OCI-LY1 (cell line): ENCODE data around the gene PITPNM3.

Experiments used
- H2AFZ ChIP-seq: fragments of 200-600 bp; sonication (generic), shearing (Covaris generic); 2 replicates; pipeline ENCODE4 v1.6.0; 2014; ENCODE audit warnings: antibody characterized with exemption, mild to moderate bottlenecking, low read length
- H3F3A ChIP-seq: fragments of 200-600 bp; sonication (generic), shearing (Covaris generic); 2 replicates; pipeline ENCODE4 v1.6.0; 2014; ENCODE audit warnings: mild to moderate bottlenecking, antibody characterized with exemption, low read length, moderate library complexity; ENCODE audit not compliant: insufficient read depth
- H3K27ac ChIP-seq: fragments of 200-600 bp; sonication (generic); 2 replicates; pipeline ENCODE4 v1.5.1; 2014; ENCODE audit warnings: low read length, mixed run types, mild to moderate bottlenecking, low read depth; ENCODE audit not compliant: poor library complexity, severe bottlenecking
- H3K27me3 ChIP-seq: fragments of 200-600 bp; sonication (generic); 2 replicates; pipeline ENCODE4 v1.6.0; 2014; ENCODE audit warnings: antibody characterized with exemption, mild to moderate bottlenecking, low read length, moderate library complexity; ENCODE audit not compliant: insufficient read depth
- H3K36me3 ChIP-seq: fragments of 200-600 bp; sonication (generic); 2 replicates; pipeline ENCODE4 v1.6.1; 2014; ENCODE audit warnings: mild to moderate bottlenecking, antibody characterized with exemption, low read length, moderate library complexity, mixed read lengths; ENCODE audit not compliant: insufficient read depth
- H3K4me1 ChIP-seq: fragments of 200-600 bp; sonication (generic); 2 replicates; pipeline ENCODE4 v1.5.1; 2014; ENCODE audit warnings: mild to moderate bottlenecking, low read length, moderate library complexity; ENCODE audit not compliant: insufficient read depth, severe bottlenecking
- H3K4me2 ChIP-seq: fragments of 200-600 bp; sonication (generic), shearing (Covaris generic); 2 replicates; pipeline ENCODE4 v1.6.1; 2014; ENCODE audit warnings: low read length
- H3K4me3 ChIP-seq: fragments of 200-600 bp; sonication (generic); 2 replicates; pipeline ENCODE4 v1.5.1; 2014; ENCODE audit warnings: low read length, low read depth, mild to moderate bottlenecking, mixed read lengths; ENCODE audit not compliant: poor library complexity, severe bottlenecking
- H3K79me2 ChIP-seq: fragments of 200-600 bp; shearing (Covaris generic); 2 replicates; pipeline ENCODE4 v1.6.1; 2016; ENCODE audit warnings: mixed run types, low read length, mixed read lengths; ENCODE audit not compliant: insufficient read depth
- H3K9ac ChIP-seq: fragments of 200-600 bp; sonication (generic), shearing (Covaris generic); 2 replicates; pipeline ENCODE4 v1.6.1; 2014; ENCODE audit warnings: mild to moderate bottlenecking, low read length, mixed read lengths
- H3K9me2 ChIP-seq: fragments of 200-600 bp; sonication (generic), shearing (Covaris generic); 2 replicates; pipeline ENCODE4 v1.6.1; 2014; ENCODE audit warnings: low read depth, mild to moderate bottlenecking, low read length, mixed read lengths
- H3K9me3 ChIP-seq: fragments of 200-600 bp; shearing (Covaris generic); 2 replicates; pipeline ENCODE4 v1.6.1; 2014; ENCODE audit warnings: low read length, mixed read lengths
- H4K20me1 ChIP-seq: fragments of 200-600 bp; sonication (generic), shearing (Covaris generic); 2 replicates; pipeline ENCODE4 v1.6.0; 2016; ENCODE audit warnings: mild to moderate bottlenecking, low read length; ENCODE audit not compliant: insufficient read depth
- EZH2 ChIP-seq: fragments of 200-600 bp; sonication (generic), shearing (Covaris generic); IDR thresholded peaks from 2 replicates; pipeline ENCODE4 v1.8.0; 2017; ENCODE audit warnings: borderline replicate concordance, mixed run types, mild to moderate bottlenecking, antibody characterized with exemption, low read length, moderate library complexity, mixed read lengths
- TF ChIP-seq, protein P1 (sequence below): fragments of 200-600 bp; sonication (generic), shearing (Covaris generic); IDR thresholded peaks from 2 replicates; pipeline ENCODE4 v1.5.1; 2017; ENCODE audit warnings: mild to moderate bottlenecking, antibody characterized with exemption, low read length, moderate library complexity, mixed read lengths

Gene PITPNM3

DNA sequence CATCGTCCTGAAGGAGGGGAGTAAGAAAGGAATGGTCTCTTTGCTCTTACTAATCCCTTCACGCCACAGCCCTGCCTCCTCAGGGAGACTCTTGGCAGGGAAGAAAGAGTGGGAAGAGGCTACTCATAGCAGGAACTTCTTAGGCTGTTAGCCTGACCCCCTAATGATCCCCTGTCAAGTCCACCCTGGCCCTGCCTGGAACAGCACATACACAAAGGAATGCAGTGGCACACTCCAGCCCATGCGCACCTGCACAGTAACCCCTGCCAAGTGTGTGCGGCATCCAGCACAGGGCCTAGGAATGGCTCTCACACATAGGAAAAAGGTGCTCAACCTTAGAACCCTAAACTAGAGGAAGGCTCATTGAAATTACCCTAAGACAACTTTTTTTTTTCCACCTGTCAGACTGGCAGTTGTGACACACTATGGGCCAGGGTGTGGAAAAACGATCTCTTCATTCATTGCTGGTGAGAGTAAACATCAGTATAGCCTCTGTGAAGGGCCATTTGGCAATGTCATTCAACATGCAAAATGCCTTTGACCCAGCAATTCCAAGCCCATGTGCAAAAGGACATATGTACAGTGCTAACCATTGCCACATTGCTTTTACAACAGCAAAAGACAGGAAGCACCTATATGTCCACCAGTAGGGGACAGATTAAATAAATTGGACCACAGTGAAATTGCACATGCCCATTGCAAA, 62.0 kb downstream of the PITPNM3 start:
- TF ChIP-seq, protein P1, sequence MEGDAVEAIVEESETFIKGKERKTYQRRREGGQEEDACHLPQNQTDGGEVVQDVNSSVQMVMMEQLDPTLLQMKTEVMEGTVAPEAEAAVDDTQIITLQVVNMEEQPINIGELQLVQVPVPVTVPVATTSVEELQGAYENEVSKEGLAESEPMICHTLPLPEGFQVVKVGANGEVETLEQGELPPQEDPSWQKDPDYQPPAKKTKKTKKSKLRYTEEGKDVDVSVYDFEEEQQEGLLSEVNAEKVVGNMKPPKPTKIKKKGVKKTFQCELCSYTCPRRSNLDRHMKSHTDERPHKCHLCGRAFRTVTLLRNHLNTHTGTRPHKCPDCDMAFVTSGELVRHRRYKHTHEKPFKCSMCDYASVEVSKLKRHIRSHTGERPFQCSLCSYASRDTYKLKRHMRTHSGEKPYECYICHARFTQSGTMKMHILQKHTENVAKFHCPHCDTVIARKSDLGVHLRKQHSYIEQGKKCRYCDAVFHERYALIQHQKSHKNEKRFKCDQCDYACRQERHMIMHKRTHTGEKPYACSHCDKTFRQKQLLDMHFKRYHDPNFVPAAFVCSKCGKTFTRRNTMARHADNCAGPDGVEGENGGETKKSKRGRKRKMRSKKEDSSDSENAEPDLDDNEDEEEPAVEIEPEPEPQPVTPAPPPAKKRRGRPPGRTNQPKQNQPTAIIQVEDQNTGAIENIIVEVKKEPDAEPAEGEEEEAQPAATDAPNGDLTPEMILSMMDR: no peak
- TF ChIP-seq EZH2: no peak

DNA sequence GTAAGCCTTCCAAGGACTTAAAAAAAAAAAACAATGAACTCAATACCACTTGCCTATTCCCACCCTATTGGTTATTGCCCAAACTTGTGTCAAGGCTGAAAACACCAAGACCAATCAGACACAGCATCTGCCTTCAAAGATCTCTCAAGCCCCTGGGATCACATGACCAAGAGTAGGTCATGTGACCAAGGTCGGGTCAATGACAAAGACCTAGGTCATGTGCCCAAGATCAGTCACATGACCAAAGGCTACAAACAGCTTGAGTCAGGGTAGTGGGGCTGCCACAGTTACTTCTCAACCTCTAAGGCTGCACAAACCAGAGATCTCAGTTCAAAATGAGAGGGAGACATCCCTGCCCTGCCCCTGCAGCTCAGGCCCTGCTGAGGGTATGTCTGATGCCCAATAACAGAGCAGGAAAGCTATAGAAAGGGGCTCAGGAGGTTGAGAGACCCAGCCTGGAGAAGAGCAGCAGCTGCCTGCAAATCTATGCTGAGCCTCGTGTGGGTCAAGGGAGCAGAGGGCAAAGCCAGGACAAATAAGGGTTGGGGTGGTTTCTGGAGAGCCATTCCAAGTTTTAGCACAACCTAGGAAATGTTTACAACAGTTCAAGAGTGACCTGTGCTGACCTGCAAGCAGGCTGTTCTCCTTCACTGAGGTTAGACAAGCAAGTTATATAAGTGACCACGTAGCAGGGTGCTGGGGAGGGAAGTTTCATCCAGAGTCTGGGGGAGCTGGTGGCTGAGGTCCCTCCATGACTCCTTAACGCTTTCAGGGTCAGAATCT, 63.3 kb downstream of the PITPNM3 start:
- Histone ChIP-seq H3K4me2 (no peak overlapping the region), H3K9ac (no peak overlapping the region), H3K27me3 (no peaks in the 10 kb centered on the region), H3K27ac (no peak overlapping the region), H3K36me3 (no peaks in the 10 kb centered on the region), H3F3A (no peaks in the 10 kb centered on the region), H3K79me2 (no peaks in the 10 kb centered on the region), H3K9me2 (no peaks in the 10 kb centered on the region), H3K4me3 (no peak overlapping the region), H3K4me1 (no peaks in the 10 kb centered on the region), H4K20me1 (no peaks in the 10 kb centered on the region), H2AFZ (no peak overlapping the region), H3K9me3 (no peaks in the 10 kb centered on the region)
- no peak for TF ChIP-seq EZH2
- TF ChIP-seq, protein P1: no peak

More for the DNA sequence above, 62.0 kb downstream of the PITPNM3 start:
- Histone ChIP-seq H3K9me3 (no peaks in the 10 kb centered on the region), H3K27ac (no peak overlapping the region), H3K4me2 (no peak overlapping the region), H3K9ac (no peak overlapping the region), H3K36me3 (no peaks in the 10 kb centered on the region), H3K9me2 (no peaks in the 10 kb centered on the region), H3K27me3 (no peaks in the 10 kb centered on the region), H2AFZ (no peak overlapping the region), H3K4me1 (no peaks in the 10 kb centered on the region), H4K20me1 (no peaks in the 10 kb centered on the region), H3F3A (no peaks in the 10 kb centered on the region), H3K4me3 (no peak overlapping the region), H3K79me2 (no peaks in the 10 kb centered on the region)

DNA sequence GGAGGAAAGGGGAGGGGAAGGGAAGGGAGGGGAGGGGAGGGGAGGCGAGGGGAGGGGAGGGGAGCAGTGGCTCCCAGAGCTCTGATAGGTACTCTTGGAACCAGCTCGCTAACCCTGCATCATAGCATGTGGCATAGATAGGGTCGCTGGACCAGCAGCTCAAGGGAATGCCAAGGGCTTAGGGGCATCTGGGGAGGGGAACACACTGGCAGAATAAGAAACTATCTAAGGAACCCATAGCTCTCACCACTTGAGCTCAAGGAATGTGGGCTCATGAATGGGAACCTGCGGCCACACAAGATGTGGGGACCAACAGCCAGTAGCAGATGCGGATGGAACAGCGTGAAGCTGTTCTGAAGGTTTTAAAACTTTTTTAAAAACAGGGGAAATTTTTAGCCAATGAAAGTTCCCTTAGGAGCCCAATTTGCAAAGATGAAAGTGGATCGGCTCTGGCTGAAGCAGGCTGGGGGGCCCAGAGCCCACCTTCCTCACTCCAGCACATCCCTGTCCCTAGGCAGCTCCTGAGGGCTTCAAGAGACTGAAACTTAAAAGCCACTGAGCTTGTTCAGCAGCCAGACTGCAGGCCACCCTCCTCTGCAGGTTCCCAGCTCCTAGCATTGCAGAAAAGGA, 65.2 kb downstream of the PITPNM3 start:
- Histone ChIP-seq H3K9ac (no peak overlapping the region), H3F3A (no peaks in the 10 kb centered on the region), H3K9me3 (no peaks in the 10 kb centered on the region), H3K27me3 (no peaks in the 10 kb centered on the region; the same call in 1 of the 2 replicates), H3K4me2 (no peak overlapping the region), H3K4me1 (no peaks in the 10 kb centered on the region), H3K27ac (no peak overlapping the region), H3K79me2 (no peaks in the 10 kb centered on the region), H3K36me3 (no peaks in the 10 kb centered on the region), H3K9me2 (no peaks in the 10 kb centered on the region), H2AFZ (no peak overlapping the region), H4K20me1 (no peaks in the 10 kb centered on the region), H3K4me3 (no peak overlapping the region)
- no peak for TF ChIP-seq EZH2
- TF ChIP-seq, protein P1: no peak
